B cell (primary cell): Measurements from ENCODE around the gene LYAR.

ENCODE experiments used
- EZH2 ChIP-seq: IDR thresholded peaks from 2 replicates; pipeline ENCODE4 v1.6.1; 2012; ENCODE audit warnings: borderline replicate concordance, low read depth, mild to moderate bottlenecking, moderate library complexity, low read length; ENCODE audit not compliant: insufficient read depth, poor library complexity, severe bottlenecking
- TF ChIP-seq, protein P1 (sequence below): fragments of 200-600 bp; IDR thresholded peaks from one replicate; pipeline ENCODE4 v1.8.0; 2022; ENCODE audit warnings: antibody characterized with exemption, mild to moderate bottlenecking

DNA sequence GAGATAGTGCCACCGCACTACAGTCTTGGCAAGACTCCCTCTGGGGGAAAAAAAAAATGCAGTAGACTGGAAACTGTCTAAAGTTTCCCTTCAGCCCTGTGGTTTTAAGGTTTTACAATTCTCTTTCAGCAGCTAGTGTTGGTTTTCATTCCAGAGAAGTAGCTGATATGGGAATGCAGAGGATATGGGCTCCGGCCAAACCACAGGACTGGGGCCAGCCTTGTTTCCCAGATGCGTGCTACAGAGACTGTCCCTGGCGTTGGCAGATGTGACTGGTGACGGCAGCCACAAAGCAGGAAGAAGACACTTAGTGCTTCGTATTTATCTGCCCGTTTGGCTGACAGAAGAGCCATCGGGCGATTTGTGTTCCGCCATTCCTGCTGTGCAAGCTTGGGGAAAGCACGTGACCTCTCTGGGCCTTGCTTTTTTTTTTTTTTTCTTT, 43.3 kb upstream of the LYAR start:
- TF ChIP-seq, protein P1, sequence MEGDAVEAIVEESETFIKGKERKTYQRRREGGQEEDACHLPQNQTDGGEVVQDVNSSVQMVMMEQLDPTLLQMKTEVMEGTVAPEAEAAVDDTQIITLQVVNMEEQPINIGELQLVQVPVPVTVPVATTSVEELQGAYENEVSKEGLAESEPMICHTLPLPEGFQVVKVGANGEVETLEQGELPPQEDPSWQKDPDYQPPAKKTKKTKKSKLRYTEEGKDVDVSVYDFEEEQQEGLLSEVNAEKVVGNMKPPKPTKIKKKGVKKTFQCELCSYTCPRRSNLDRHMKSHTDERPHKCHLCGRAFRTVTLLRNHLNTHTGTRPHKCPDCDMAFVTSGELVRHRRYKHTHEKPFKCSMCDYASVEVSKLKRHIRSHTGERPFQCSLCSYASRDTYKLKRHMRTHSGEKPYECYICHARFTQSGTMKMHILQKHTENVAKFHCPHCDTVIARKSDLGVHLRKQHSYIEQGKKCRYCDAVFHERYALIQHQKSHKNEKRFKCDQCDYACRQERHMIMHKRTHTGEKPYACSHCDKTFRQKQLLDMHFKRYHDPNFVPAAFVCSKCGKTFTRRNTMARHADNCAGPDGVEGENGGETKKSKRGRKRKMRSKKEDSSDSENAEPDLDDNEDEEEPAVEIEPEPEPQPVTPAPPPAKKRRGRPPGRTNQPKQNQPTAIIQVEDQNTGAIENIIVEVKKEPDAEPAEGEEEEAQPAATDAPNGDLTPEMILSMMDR: no peak
- TF ChIP-seq EZH2: no peak
